ENCODE data around the gene LRRIQ4. TPM values are rescaled to one million over a fixed set of nuclear protein-coding genes. Genes with fewer than 3 reads are reported as not detected.

Gene LRRIQ4
- total RNA-seq, 1 donor from 2014 or later, result 0.31 TPM

DNA sequence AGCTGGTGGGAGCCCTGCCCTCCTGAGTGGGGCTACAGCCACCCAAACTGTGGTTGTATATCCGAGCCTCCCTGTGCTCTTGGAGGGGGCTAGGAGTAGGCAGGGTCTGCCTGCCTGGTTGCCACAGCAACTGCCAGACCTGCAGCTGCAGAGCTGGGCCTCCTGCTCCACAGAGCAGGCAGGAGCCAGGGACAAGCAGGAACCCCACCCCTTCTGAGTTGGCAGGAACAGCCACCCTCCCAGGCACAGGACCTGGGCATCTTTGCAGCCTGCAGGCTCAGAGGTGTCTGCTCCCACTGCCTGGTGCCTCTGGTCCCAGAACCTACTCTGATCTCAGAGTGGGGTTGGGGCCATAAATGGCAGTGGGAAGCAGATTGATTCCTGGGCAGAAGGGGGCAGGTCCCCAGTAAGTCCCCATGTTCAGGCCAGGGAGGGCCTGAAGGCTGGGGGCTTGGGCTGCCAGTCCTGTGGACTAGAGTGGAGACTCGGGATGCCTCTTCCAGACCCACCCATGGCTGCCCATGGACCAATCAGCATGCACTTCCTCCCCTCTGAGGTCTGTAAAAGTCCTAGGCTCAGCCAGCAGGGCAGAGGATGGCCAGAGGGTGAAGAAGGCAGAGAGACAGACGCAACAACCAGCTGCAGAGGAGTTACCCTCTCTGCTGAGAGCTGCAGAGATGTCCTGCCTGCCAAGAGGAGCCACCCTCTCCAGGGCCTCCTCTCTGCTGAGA lies 67.3 kb downstream of the LRRIQ4 start:
- Mint-ChIP-seq H3K4me3 (ENCODE audit: low read depth) (no peak overlapping the region), H3K27ac (no peak overlapping the region), H3K36me3 (ENCODE audit: insufficient read depth) (no peaks in the 10 kb centered on the region), H3K27me3 (no peaks in the 10 kb centered on the region), H3K4me1 (ENCODE audit: low read depth) (no peaks in the 10 kb centered on the region), H3K9me3 (ENCODE audit: low read depth) (peaks cover 4% of the 10 kb centered on the region)
- no peak for DNase-seq (ENCODE audit: low spot score, unreplicated experiment)
- no peak for TF ChIP-seq CTCF (IDR thresholded peaks at IDR 0.05; ENCODE audit: unreplicated experiment)

- Mint-ChIP-seq H3K27ac (no peak overlapping the region), H3K36me3 (ENCODE audit: insufficient read depth) (no peaks in the 10 kb centered on the region), H3K27me3 (no peaks in the 10 kb centered on the region), H3K9me3 (ENCODE audit: low read depth) (peaks cover under 1% of the 10 kb centered on the region), H3K4me3 (ENCODE audit: low read depth) (no peak overlapping the region), H3K4me1 (ENCODE audit: low read depth) (no peaks in the 10 kb centered on the region)
- TF ChIP-seq CTCF (IDR thresholded peaks at IDR 0.05; ENCODE audit: unreplicated experiment), result no peak
- no peak for DNase-seq (ENCODE audit: low spot score, unreplicated experiment)
Measured at GRCh38 chr3:169880576-169881250, 68.0 kb downstream of the LRRIQ4 start.

GRCh38 chr3:169886671-169887070 lies 74.0 kb downstream of the LRRIQ4 start:
- no peak overlapping the region for H3K4me3 Mint-ChIP-seq (ENCODE audit: low read depth)
- H3K9me3 Mint-ChIP-seq (ENCODE audit: low read depth), result no peaks in the 10 kb centered on the region
- no peaks in the 10 kb centered on the region for H3K27me3 Mint-ChIP-seq
- no peaks in the 10 kb centered on the region for H3K4me1 Mint-ChIP-seq (ENCODE audit: low read depth)
- DNase-seq (ENCODE audit: low spot score, unreplicated experiment), result no peak
- no peaks in the 10 kb centered on the region for H3K36me3 Mint-ChIP-seq (ENCODE audit: insufficient read depth)
- no peak overlapping the region for H3K27ac Mint-ChIP-seq
- no peak for TF ChIP-seq CTCF (IDR thresholded peaks at IDR 0.05; ENCODE audit: unreplicated experiment)

Other genes starting within 250 kb of the LRRIQ4 start
- 186 and 195 TPM in 2 replicates for gene MECOM, start 149.2 kb upstream of the LRRIQ4 start, total RNA-seq
- gene TERC, start 47.8 kb upstream of the LRRIQ4 start, total RNA-seq, result 9.1 and 12.4 TPM in 2 replicates
- 2.1 and 2.6 TPM in 2 replicates for gene ACTRT3, start 43.3 kb upstream of the LRRIQ4 start, total RNA-seq
- 15.5 and 15.8 TPM in 2 replicates for gene MYNN, start 39.5 kb upstream of the LRRIQ4 start, total RNA-seq
- gene LRRC34, start within 50 bp of the LRRIQ4 start, total RNA-seq, result 6.6 and 7.0 TPM in 2 replicates
- gene LRRC31, start 57.1 kb downstream of the LRRIQ4 start, total RNA-seq, result 0.67 and 1.2 TPM in 2 replicates
- not detected in 2 replicates for gene SAMD7, start 98.7 kb downstream of the LRRIQ4 start, total RNA-seq
- gene SEC62, start 153.9 kb downstream of the LRRIQ4 start, total RNA-seq, result 94.6 and 103 TPM in 2 replicates
- gene GPR160, start 225.1 kb downstream of the LRRIQ4 start, total RNA-seq, result 33.7 and 44.3 TPM in 2 replicates

Measured in progenitor cell of endocrine pancreas (in vitro differentiated cells).